Measurements from ENCODE around the gene EN1. TPM values are rescaled to one million over a fixed set of nuclear protein-coding genes. Genes with fewer than 3 reads are reported as not detected.
A peak's percentile ranks its signal among the peaks of the same experiment; 100 is the strongest.

EN1 gene
- total RNA-seq, 1 experiment from 2014 or later: not detected

GRCh38 chr2:118883792-118884191 lies 36.3 kb upstream of the EN1 start:
- Histone ChIP-seq H3K27me3 (ENCODE audit: insufficient read depth, low read depth) (no peaks in the 10 kb centered on the region), H3K4me1 (replicated peaks; ENCODE audit: insufficient read depth) (peaks cover 31% of the 10 kb centered on the region), H3K4me2 (no peak overlapping the region), H3F3A (ENCODE audit: insufficient read depth, low read depth) (peaks cover 5% of the 10 kb centered on the region; the same call in 1 of the 2 replicates), H3K27ac (no peak overlapping the region), H3K36me3 (ENCODE audit: low read depth) (no peaks in the 10 kb centered on the region), H2AFZ (no peak overlapping the region), H4K20me1 (ENCODE audit: insufficient read depth) (no peaks in the 10 kb centered on the region), H3K4me3 (no peak overlapping the region), H3K79me2 (ENCODE audit: low read depth) (no peaks in the 10 kb centered on the region), H3K9me2 (ENCODE audit: insufficient read depth) (no peaks in the 10 kb centered on the region), H3K9me3 (ENCODE audit: insufficient read depth, low read depth) (no peaks in the 10 kb centered on the region)
- TF ChIP-seq, protein P1, sequence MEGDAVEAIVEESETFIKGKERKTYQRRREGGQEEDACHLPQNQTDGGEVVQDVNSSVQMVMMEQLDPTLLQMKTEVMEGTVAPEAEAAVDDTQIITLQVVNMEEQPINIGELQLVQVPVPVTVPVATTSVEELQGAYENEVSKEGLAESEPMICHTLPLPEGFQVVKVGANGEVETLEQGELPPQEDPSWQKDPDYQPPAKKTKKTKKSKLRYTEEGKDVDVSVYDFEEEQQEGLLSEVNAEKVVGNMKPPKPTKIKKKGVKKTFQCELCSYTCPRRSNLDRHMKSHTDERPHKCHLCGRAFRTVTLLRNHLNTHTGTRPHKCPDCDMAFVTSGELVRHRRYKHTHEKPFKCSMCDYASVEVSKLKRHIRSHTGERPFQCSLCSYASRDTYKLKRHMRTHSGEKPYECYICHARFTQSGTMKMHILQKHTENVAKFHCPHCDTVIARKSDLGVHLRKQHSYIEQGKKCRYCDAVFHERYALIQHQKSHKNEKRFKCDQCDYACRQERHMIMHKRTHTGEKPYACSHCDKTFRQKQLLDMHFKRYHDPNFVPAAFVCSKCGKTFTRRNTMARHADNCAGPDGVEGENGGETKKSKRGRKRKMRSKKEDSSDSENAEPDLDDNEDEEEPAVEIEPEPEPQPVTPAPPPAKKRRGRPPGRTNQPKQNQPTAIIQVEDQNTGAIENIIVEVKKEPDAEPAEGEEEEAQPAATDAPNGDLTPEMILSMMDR (conservative IDR thresholded peaks at IDR 0.05): no peak
- no peak for TF ChIP-seq EZH2 (IDR thresholded peaks at IDR 0.05; ENCODE audit: low read depth)
- no peak for DNase-seq
- ChIA-PET CTCF (interaction anchor here (1.2 kb wide), 1 partner anchor 514 kb away, joined by 3 read pairs; no protein-coding TSS in a partner anchor), POLR2A (ENCODE audit: unreplicated experiment) (no interaction called here)
- no TSS peak for BruUV-seq (replicated peaks)
- intact Hi-C loops (cut with micrococcal nuclease; ENCODE audit: unreplicated experiment): loop anchor here (2.0 to 10.0 kb wide), 4 partner anchors 131 to 773 kb away; no protein-coding TSS in a partner anchor

- Histone ChIP-seq H3K4me1 (replicated peaks; ENCODE audit: insufficient read depth) (peaks cover 40% of the 10 kb centered on the region), H2AFZ (peak overlapping the region; percentile 55; the same call in 1 of the 2 replicates), H3K79me2 (ENCODE audit: low read depth) (no peaks in the 10 kb centered on the region), H3K9me2 (ENCODE audit: insufficient read depth) (no peaks in the 10 kb centered on the region), H3K27ac (no peak overlapping the region), H3K9me3 (ENCODE audit: insufficient read depth, low read depth) (no peaks in the 10 kb centered on the region), H3K36me3 (ENCODE audit: low read depth) (no peaks in the 10 kb centered on the region), H3K27me3 (ENCODE audit: insufficient read depth, low read depth) (no peaks in the 10 kb centered on the region), H3K4me2 (peak overlapping the region; percentile 65), H3K4me3 (no peak overlapping the region), H4K20me1 (ENCODE audit: insufficient read depth) (no peaks in the 10 kb centered on the region), H3F3A (ENCODE audit: insufficient read depth, low read depth) (peaks cover 13% of the 10 kb centered on the region)
- CTCF ChIA-PET: interaction anchor here (0.6 kb wide), 1 partner anchor 28 kb away, joined by 4 read pairs; no protein-coding TSS in a partner anchor
- peak; percentile 51 to 75 for DNase-seq
- intact Hi-C loops (cut with micrococcal nuclease; ENCODE audit: unreplicated experiment): loop anchor here (1.0 to 10.0 kb wide), 6 partner anchors 132 to 774 kb away; no protein-coding TSS in a partner anchor
- TF ChIP-seq, protein P1 (conservative IDR thresholded peaks at IDR 0.05): peak; percentile 99
- TF ChIP-seq EZH2 (IDR thresholded peaks at IDR 0.05; ENCODE audit: low read depth): no peak
- POLR2A ChIA-PET (ENCODE audit: unreplicated experiment): interaction anchor here (0.7 kb wide), 1 partner anchor 315 kb away, joined by 3 read pairs; no protein-coding TSS in a partner anchor
- BruUV-seq (replicated peaks): no TSS peak
These were observed 35.4 kb upstream of the EN1 start for GRCh38 chr2:118882693-118883336.

DNA sequence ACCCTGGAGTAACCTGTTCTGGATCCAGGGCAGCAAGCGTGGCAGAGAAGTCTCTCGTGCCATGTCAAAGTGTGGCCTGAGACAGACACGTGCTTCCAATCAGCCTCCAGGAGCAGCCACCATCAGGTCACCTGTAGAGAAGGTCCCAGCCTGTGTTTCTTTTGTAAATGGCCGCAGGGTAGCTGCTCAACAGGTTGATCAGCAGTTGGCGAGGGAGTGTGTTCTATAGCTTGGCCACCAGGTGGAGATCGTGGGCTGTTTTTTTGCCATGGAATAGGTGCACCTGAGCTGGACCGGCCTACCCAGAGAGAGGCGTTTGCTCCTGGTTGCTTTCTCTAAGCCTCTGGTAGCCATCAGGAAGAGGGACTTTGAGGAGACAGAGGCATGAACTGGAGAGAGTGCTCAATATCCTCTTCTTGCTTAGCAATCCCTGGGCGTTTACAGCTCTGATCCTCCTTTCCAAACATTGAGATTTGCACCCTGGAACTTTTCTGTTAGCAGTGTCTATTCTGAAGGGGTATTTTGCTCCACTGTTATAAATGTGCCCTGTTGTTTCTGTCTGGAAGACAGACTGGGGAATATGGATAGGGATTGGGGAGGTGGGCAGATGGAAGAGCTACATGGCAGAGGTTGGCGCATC lies 34.2 kb upstream of the EN1 start:
- CTCF ChIA-PET: interaction anchor here (0.5 to 1.4 kb wide), 3 partner anchors 428 to 1104 kb away, joined by 3 to 11 read pairs (median 5); no protein-coding TSS in a partner anchor

More for the DNA sequence above, 34.2 kb upstream of the EN1 start:
- H3K4me3 ChIP-seq: no peak overlapping the region
- H3K9me3 ChIP-seq (ENCODE audit: insufficient read depth, low read depth): no peaks in the 10 kb centered on the region
- H3K79me2 ChIP-seq (ENCODE audit: low read depth): no peaks in the 10 kb centered on the region
- no peak overlapping the region for H3K4me2 ChIP-seq
- no peaks in the 10 kb centered on the region for H3K36me3 ChIP-seq (ENCODE audit: low read depth)
- no peaks in the 10 kb centered on the region for H3K27me3 ChIP-seq (ENCODE audit: insufficient read depth, low read depth)
- POLR2A ChIA-PET (ENCODE audit: unreplicated experiment): no interaction called here
- peaks cover 43% of the 10 kb centered on the region for H3K4me1 ChIP-seq (replicated peaks; ENCODE audit: insufficient read depth)
- intact Hi-C loops (cut with micrococcal nuclease; ENCODE audit: unreplicated experiment): loop anchor here (1.0 to 10.0 kb wide), 6 partner anchors 133 to 775 kb away; no protein-coding TSS in a partner anchor
- TF ChIP-seq, protein P1 (conservative IDR thresholded peaks at IDR 0.05): peak; percentile 97
- no peak for TF ChIP-seq EZH2 (IDR thresholded peaks at IDR 0.05; ENCODE audit: low read depth)
- no TSS peak for BruUV-seq (replicated peaks)
- H4K20me1 ChIP-seq (ENCODE audit: insufficient read depth): no peaks in the 10 kb centered on the region
- no peak overlapping the region for H3K27ac ChIP-seq
- DNase-seq: peak; percentile 70 to 78
- H3F3A ChIP-seq (ENCODE audit: insufficient read depth, low read depth): peaks cover 15% of the 10 kb centered on the region
- H3K9me2 ChIP-seq (ENCODE audit: insufficient read depth): no peaks in the 10 kb centered on the region
- H2AFZ ChIP-seq: no peak overlapping the region

All from PC-9 (cell line).